Heart left ventricle (tissue), 16 donors: ENCODE results near the gene HENMT1. TPM values are rescaled to one million over a fixed set of nuclear protein-coding genes. Genes with fewer than 3 reads are reported as not detected.

Experiments used
- ATAC-seq, 4 donors: fragments of 200-7000 bp; cut with Tn5 transposase; one replicate each; pipeline ENCODE4 v1.9.1; 2020 to 2022; ENCODE audit warnings: moderate library complexity in 4 of 4, mild to moderate bottlenecking in 3 of 4, moderate number of reproducible peaks in 1 of 4
- DNase-seq, 5 donors: peaks; one replicate each; pipeline ENCODE4 v3.0.0-alpha.2; 2020
- H3K27ac ChIP-seq, 12 donors: fragments of 200-600 bp; sonication (generic) in 4 of 12; one replicate each; pipeline versions ENCODE4 v1.5.0 to v1.8.0; 2016 to 2022; ENCODE audit warnings: mild to moderate bottlenecking in 2 of 12
- H3K27me3 ChIP-seq, 9 donors: fragments of 200-600 bp; sonication (generic) in 2 of 9; one replicate each; pipeline versions ENCODE4 v1.5.1 to v1.8.0; 2016 to 2022; ENCODE audit warnings: mild to moderate bottlenecking in 3 of 9
- H3K36me3 ChIP-seq, 9 donors: fragments of 200-600 bp; sonication (generic) in 2 of 9; one replicate each; pipeline versions ENCODE4 v1.5.0 to v1.8.0; 2018 to 2022; ENCODE audit warnings: mild to moderate bottlenecking in 2 of 9
- H3K4me1 ChIP-seq, 12 donors: fragments of 200-600 bp; sonication (generic) in 4 of 12; one replicate each; pipeline versions ENCODE4 v1.5.0 to v1.8.0; 2016 to 2022; ENCODE audit warnings: mild to moderate bottlenecking in 3 of 12
- H3K4me3 ChIP-seq, 12 donors: fragments of 200-600 bp; sonication (generic) in 4 of 12; one replicate each; pipeline versions ENCODE4 v1.5.0 to v1.8.0; 2017 to 2022; ENCODE audit warnings: mild to moderate bottlenecking in 9 of 12, moderate library complexity in 4 of 12
- H3K9me3 ChIP-seq, 12 donors: fragments of 200-600 bp; sonication (generic) in 4 of 12; one replicate each; pipeline versions ENCODE4 v1.5.0 to v1.8.0; 2016 to 2022; ENCODE audit warnings: mild to moderate bottlenecking in 1 of 12
- CTCF ChIP-seq, 12 donors: fragments of 200-600 bp; sonication (generic) in 4 of 12; IDR thresholded peaks; one replicate each; pipeline versions ENCODE4 v1.5.0 to v1.8.0; 2018 to 2022; ENCODE audit warnings: antibody characterized with exemption in 12 of 12, mild to moderate bottlenecking in 5 of 12
- POLR2A ChIP-seq, 2 donors: fragments of 450-650 bp; IDR thresholded peaks; one replicate each; pipeline ENCODE4 v1.6.1; 2017; ENCODE audit warnings: antibody characterized with exemption in 2 of 2, mild to moderate bottlenecking in 2 of 2, moderate library complexity in 2 of 2
- WGBS, 4 donors: extraction: QIAGEN DNeasy Blood & Tissue Kit in 2 of 4; methylation state at CpG; one replicate each; pipeline versions ENCODE4 v1.1.5 to v1.1.7; 2013 to 2018; 5-methylcytosine and 5-hydroxymethylcytosine counted together
- intact Hi-C, 10 donors: fragments of 100-400 bp; cut with DNase I; formaldehyde crosslinking; loops; one replicate each; pipeline versions ENCODE4 v1.11.1 to v1.14.2; 2022
- polyA plus RNA-seq, 2 donors: library from polyadenylated mRNA; stranded (reverse); fragments of 200-250 nt; gene quantifications; one replicate each; pipeline ENCODE4 v1.2.3, GENCODE V29; 2013
- total RNA-seq, 9 donors: library from RNA; depleted of rRNA in 2 of 9; stranded (reverse); fragments of >200 nt in 2 of 9; fragmentation: NEBNext Ultra II Directional in 3 of 9; extraction: Animal tissue kit (Norgen Biotek cat#: 25700) in 3 of 9; gene quantifications; one replicate each; pipeline versions ENCODE4 v1.1.0 to v1.2.4, GENCODE V29; 2016 to 2023
- donor health status: ischemic (EF 13 %, LVEDD 7.1; RV severe dilation, severe dysfunction).
- donor health status: healthy with polysubstance abuse.
- donor health status: DM: no; HTN: yes; CAD: no.
- donor health status: DM: no; HTN: no; CAD: no.
- donor health status: ischemic (EF 25% LVEDD 6.9; RV normal size, moderate dysfunction).
- donor health status: ischemic (EF 25% LVEDD 5.7; RV mildly dilated, moderate dysfunction).
- donor health status: healthy.
- donor health status: DM: yes; HTN: yes; CAD: no.
- donor health status: ischemic (EF 35%, LVEDD 5.7; RV mildly dilated, moderate dysfunction).
- donor health status: nonischemic (EF 11% LVEDD 7.7; RV severe dilation, severe dysfunction).
- donor health status: DM: yes; HTN: yes; CAD: no.
- donor health status: PGD.
- donor health status: ischemic (EF 29% LVEDD 5.4; RV normal size, mild dysfunction).
- donor health status: nonischemic (EF 23%, LVEDD 6.1; RV moderate dilation, normal function).

The HENMT1 gene
- total and polyA plus RNA-seq, 11 donors, result 0.44 to 4.5 (median 0.93) TPM

- no peak overlapping the region for H3K27ac ChIP-seq
- H3K9me3 ChIP-seq, result no peaks in the 10 kb centered on the region
- H3K36me3 ChIP-seq, result peaks cover 0 to 30% (median 10%) of the 10 kb centered on the region in 9 donors
- H3K4me1 ChIP-seq, result peaks cover 0 to 10% (median 0%) of the 10 kb centered on the region in 12 donors
- TF ChIP-seq POLR2A (IDR thresholded peaks at IDR 0.05) (no peak), CTCF (IDR thresholded peaks at IDR 0.05) (no peak)
- H3K4me3 ChIP-seq, result no peak overlapping the region
- no peaks in the 10 kb centered on the region for H3K27me3 ChIP-seq
- ATAC-seq (peak; percentile 38 to 84 (median 78)), DNase-seq (peak in 1 of 5 donors; percentile 34)
- WGBS, 4 donors, result 45 to 53% (median 50%) methylated on average over 1 of the region's 1 CpG
- intact Hi-C loops, result no loop called here
These were observed 36.8 kb downstream of the HENMT1 start for GRCh38 chr1:108624069-108624468.

- peaks cover 0 to 42% (median 17%) of the 10 kb centered on the region in 9 donors for H3K36me3 ChIP-seq
- no peak for TF ChIP-seq CTCF (IDR thresholded peaks at IDR 0.05)
- no peak for TF ChIP-seq POLR2A (IDR thresholded peaks at IDR 0.05)
- DNase-seq (no peak), ATAC-seq (no peak)
- intact Hi-C loops, result loop anchor here in 2 of 10 donors (10.0 kb wide), 1 partner anchor 53 kb away; the partner anchor contains the start of gene EEIG2 (in 2 of the 2)
- WGBS, 4 donors, result 92 to 99% (median 97%) methylated on average over 2 of the region's 2 CpGs
- H3K27ac ChIP-seq, result no peak overlapping the region
- no peaks in the 10 kb centered on the region for H3K9me3 ChIP-seq
- no peak overlapping the region for H3K4me3 ChIP-seq
- H3K27me3 ChIP-seq, result no peaks in the 10 kb centered on the region
- H3K4me1 ChIP-seq, result no peaks in the 10 kb centered on the region
These were observed 43.2 kb downstream of the HENMT1 start for GRCh38 chr1:108617724-108618056.

GRCh38 chr1:108617008-108617723, 43.7 kb downstream of the HENMT1 start:
- DNase-seq (no peak), ATAC-seq (no peak)
- no peaks in the 10 kb centered on the region for H3K9me3 ChIP-seq
- intact Hi-C loops, result loop anchor here in 2 of 10 donors (10.0 kb wide), 1 partner anchor 52 kb away; the partner anchor contains the start of gene EEIG2 (in 2 of the 2)
- WGBS, 4 donors, result 85 to 88% (median 86%) methylated on average over 8 of the region's 8 CpGs
- H3K36me3 ChIP-seq, result peaks cover 0 to 47% (median 22%) of the 10 kb centered on the region in 9 donors
- TF ChIP-seq CTCF (IDR thresholded peaks at IDR 0.05) (no peak), POLR2A (IDR thresholded peaks at IDR 0.05) (no peak)
- no peaks in the 10 kb centered on the region for H3K4me1 ChIP-seq
- H3K4me3 ChIP-seq, result no peak overlapping the region
- H3K27ac ChIP-seq, result no peak overlapping the region
- no peaks in the 10 kb centered on the region for H3K27me3 ChIP-seq

GRCh38 chr1:108615544-108615943, 45.3 kb downstream of the HENMT1 start:
- peaks cover 0 to 45% (median 21%) of the 10 kb centered on the region in 9 donors for H3K36me3 ChIP-seq
- intact Hi-C loops, result loop anchor here in 2 of 10 donors (10.0 kb wide), 1 partner anchor 51 kb away; the partner anchor contains the start of gene EEIG2 (in 2 of the 2)
- H3K27me3 ChIP-seq, result no peaks in the 10 kb centered on the region
- TF ChIP-seq POLR2A (IDR thresholded peaks at IDR 0.05), result no peak
- TF ChIP-seq CTCF (IDR thresholded peaks at IDR 0.05), result no peak
- H3K9me3 ChIP-seq, result no peaks in the 10 kb centered on the region
- H3K27ac ChIP-seq, result no peak overlapping the region
- H3K4me3 ChIP-seq, result no peak overlapping the region
- 46 to 80% (median 56%) methylated on average over 2 of the region's 2 CpGs for WGBS, 4 donors
- peaks cover 0 to 13% (median 3%) of the 10 kb centered on the region in 12 donors for H3K4me1 ChIP-seq
- no peak for DNase-seq
- no peak for ATAC-seq
